Upper lobe of right lung (tissue), 1 donor: ENCODE data around the gene FAM221B. TPM values are rescaled to one million over a fixed set of nuclear protein-coding genes. Genes with fewer than 3 reads are reported as not detected.

Source experiments
- ATAC-seq: fragments of 200-7000 bp; cut with Tn5 transposase; one replicate; pipeline ENCODE4 v1.9.1; 2020; ENCODE audit warnings: mild to moderate bottlenecking, moderate library complexity
- DNase-seq: peaks from one replicate; pipeline ENCODE4 v3.0.0-alpha.2; 2020
- H3K27ac ChIP-seq: fragments of 200-600 bp; one replicate; pipeline ENCODE4 v1.8.0; 2022
- H3K27me3 ChIP-seq: fragments of 200-600 bp; one replicate; pipeline ENCODE4 v1.8.0; 2022; ENCODE audit warnings: mild to moderate bottlenecking
- H3K36me3 ChIP-seq: fragments of 200-600 bp; one replicate; pipeline ENCODE4 v1.8.0; 2022
- H3K4me1 ChIP-seq: fragments of 200-600 bp; one replicate; pipeline ENCODE4 v1.8.0; 2022
- H3K4me3 ChIP-seq: fragments of 200-600 bp; one replicate; pipeline ENCODE4 v1.8.0; 2022; ENCODE audit warnings: mild to moderate bottlenecking
- H3K9me3 ChIP-seq: fragments of 200-600 bp; one replicate; pipeline ENCODE4 v1.8.0; 2022
- CTCF ChIP-seq: fragments of 200-600 bp; IDR thresholded peaks from one replicate; pipeline ENCODE4 v1.8.0; 2022; ENCODE audit warnings: antibody characterized with exemption
- intact Hi-C: fragments of 100-400 bp; cut with DNase I; formaldehyde crosslinking; loops from one replicate; pipeline ENCODE4 v1.11.0; 2022
- total RNA-seq: library from RNA; stranded (reverse); fragmentation: NEBNext Ultra II Directional; extraction: Animal tissue kit (Norgen Biotek cat#: 25700); gene quantifications from one replicate; pipeline ENCODE4 v1.2.1, GENCODE V29; 2021
- donor health status: DM: no; HTN: yes; CAD: no; lungs with severe emphysema.

FAM221B gene
- total RNA-seq, 1 donor from 2014 or later = not detected

GRCh38 chr9:35792024-35792813 is 36.3 kb downstream of the FAM221B start:
- no peaks in the 10 kb centered on the region for H3K9me3 ChIP-seq
- intact Hi-C loops = no loop called here
- H3K27ac ChIP-seq = peak overlapping the region; percentile 66
- no peak for TF ChIP-seq CTCF
- ATAC-seq (no peak), DNase-seq (no peak)
- peaks cover 12% of the 10 kb centered on the region for H3K4me1 ChIP-seq
- H3K36me3 ChIP-seq = no peaks in the 10 kb centered on the region
- H3K27me3 ChIP-seq = no peaks in the 10 kb centered on the region
- peak overlapping the region; percentile 50 for H3K4me3 ChIP-seq

DNA sequence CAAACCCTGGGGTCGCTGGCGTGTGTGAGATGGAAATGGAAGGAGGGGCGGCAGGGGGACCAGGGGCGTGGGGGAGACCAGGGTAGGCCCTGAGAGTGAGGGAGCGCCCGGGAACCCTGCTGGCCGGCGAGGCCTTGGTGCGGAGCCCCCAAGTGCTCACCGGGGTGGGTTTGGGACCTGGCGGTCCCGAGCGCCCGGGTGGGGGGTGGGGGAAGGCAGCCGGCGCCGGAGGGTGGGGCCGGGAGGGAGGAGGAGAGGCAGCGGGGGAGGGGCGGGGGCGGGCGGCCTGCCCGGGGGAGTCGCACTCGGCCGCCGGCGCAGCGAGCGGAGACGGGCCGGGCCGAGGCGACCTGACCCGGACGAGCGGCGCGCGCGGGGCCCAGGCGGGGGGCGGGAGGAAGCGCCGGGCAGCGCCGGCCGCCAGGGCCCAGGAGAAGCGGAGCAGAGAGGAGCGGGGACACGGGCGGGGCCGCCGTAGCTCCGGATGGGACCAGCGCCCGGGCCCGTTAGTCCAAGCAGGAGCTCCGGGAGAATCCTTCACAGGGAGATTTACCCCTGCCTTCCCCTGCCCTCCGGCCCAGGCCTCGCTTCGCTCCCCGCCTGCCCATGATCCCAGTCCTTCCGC is 37.1 kb downstream of the FAM221B start, which contains the start of gene NPR2:
Gene NPR2 (plus strand): TSS at position 295 of the 625 bp plus-strand sequence. CDS start 818 bp downstream, outside the sequence.
- ATAC-seq (peak; percentile 60), DNase-seq (peak; percentile 65)
- H3K4me3 ChIP-seq = peak within 1 kb of the TSS; percentile 50
- no peaks in the 10 kb centered on the region for H3K27me3 ChIP-seq
- H3K9me3 ChIP-seq = no peaks in the 10 kb centered on the region
- intact Hi-C loops = loop anchor here (2.0 kb wide), 1 partner anchor 91 kb away; no protein-coding TSS in a partner anchor
- TF ChIP-seq CTCF = no peak
- peaks cover 12% of the 10 kb centered on the region for H3K4me1 ChIP-seq
- peak within 1 kb of the TSS; percentile 66 for H3K27ac ChIP-seq
- H3K36me3 ChIP-seq = no peaks in the 10 kb centered on the region

DNA sequence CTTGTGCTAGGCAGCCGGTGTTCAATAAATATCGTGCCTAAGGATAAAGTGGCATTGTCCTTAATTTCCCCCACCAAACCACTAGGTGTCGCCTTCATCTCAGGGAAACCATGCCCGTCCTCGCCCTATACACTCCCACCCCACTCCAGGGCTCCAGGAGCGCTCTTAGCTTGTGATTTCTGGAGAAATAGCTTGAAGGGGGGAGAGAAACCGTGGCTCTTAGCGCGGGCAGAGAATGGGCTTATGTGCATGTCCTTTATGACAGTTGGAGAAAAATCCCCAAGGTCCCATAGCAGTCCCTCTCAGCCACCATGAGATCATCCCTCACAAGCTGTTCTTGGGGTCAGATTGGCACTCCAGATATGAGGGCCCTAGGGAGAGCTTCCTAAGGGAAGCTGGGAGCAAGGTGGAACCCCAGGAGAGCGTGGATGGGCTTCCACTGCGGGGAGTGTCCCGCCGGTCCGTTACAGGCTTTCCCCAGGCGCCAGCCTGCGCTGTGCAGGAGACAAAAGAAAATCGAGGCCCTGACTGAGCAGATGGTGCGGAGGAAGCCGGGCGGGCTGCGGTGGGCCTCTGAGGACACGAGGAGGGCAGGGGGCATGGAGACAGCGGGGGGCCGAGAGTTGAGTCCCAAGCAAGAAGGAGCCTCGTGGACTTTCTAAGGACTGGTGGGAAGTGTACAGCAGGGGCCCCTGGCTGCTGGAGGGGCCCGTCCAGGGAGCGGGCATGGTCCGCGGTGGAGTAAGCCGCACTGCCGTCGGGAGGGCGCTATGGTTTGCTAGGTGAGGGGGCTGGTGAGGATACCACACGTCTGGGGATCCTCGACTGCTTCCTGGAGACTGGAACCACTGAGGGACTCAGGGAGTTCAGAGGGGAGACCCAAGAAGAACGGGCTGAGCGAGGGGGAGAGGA is 37.9 kb downstream of the FAM221B start:
- Histone ChIP-seq H3K27me3 (no peaks in the 10 kb centered on the region), H3K4me1 (peaks cover 12% of the 10 kb centered on the region), H3K36me3 (no peaks in the 10 kb centered on the region), H3K9me3 (no peaks in the 10 kb centered on the region), H3K4me3 (peak overlapping the region; percentile 50), H3K27ac (peak overlapping the region; percentile 51)
- no peak for DNase-seq
- ATAC-seq = peak; percentile 92
- TF ChIP-seq CTCF = peak; percentile 86
- intact Hi-C loops = loop anchor here (2.0 kb wide), 1 partner anchor 92 kb away; no protein-coding TSS in a partner anchor

- no peak for DNase-seq
- Histone ChIP-seq H3K27ac (no peak overlapping the region), H3K4me1 (peaks cover 9% of the 10 kb centered on the region), H3K4me3 (no peak overlapping the region), H3K36me3 (no peaks in the 10 kb centered on the region), H3K27me3 (no peaks in the 10 kb centered on the region), H3K9me3 (no peaks in the 10 kb centered on the region)
- intact Hi-C loops = loop anchor here (2.0 kb wide), 1 partner anchor 93 kb away; no protein-coding TSS in a partner anchor
- TF ChIP-seq CTCF = no peak
- ATAC-seq = no peak
Measured at GRCh38 chr9:35790025-35790384, 38.5 kb downstream of the FAM221B start.

DNA sequence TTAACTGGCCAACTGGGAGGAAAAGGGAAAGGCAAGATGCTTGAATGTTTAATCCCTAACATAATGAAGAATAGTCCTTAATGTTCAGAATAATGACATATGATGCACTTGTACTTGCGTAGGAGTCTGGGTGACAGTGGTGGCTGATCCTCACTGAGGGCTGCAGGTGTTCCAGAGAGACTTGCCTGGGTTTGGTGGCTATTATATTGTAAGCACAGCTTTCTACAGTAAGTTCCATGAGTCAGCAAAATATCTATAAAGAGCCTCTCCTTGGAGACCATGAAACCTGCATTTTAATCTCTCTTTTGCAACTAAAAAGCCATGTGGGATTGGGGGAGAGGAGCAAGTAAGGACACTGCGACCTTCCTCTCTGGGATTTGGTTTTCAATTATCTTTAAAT is 39.0 kb downstream of the FAM221B start:
- Histone ChIP-seq H3K27me3 (no peaks in the 10 kb centered on the region), H3K4me1 (peaks cover 9% of the 10 kb centered on the region), H3K36me3 (no peaks in the 10 kb centered on the region), H3K4me3 (no peak overlapping the region), H3K27ac (no peak overlapping the region), H3K9me3 (no peaks in the 10 kb centered on the region)
- intact Hi-C loops = no loop called here
- DNase-seq = no peak
- no peak for ATAC-seq
- TF ChIP-seq CTCF = no peak
